GM23248 (cell line): ENCODE results near the gene NHSL2.

Experiments used
- EZH2 ChIP-seq: fragments of 200-600 bp; sonication (generic); IDR thresholded peaks from 2 replicates; pipeline ENCODE4 v1.6.1; 2018; ENCODE audit warnings: antibody characterized with exemption, mild to moderate bottlenecking; ENCODE audit not compliant: insufficient read depth, poor library complexity, severe bottlenecking
- EZH2phosphoT487 ChIP-seq: fragments of 200-600 bp; sonication (generic); IDR thresholded peaks from 2 replicates; pipeline ENCODE4 v1.6.1; 2018; ENCODE audit warnings: antibody characterized with exemption, moderate library complexity, mild to moderate bottlenecking, low read depth; ENCODE audit not compliant: insufficient read depth

DNA sequence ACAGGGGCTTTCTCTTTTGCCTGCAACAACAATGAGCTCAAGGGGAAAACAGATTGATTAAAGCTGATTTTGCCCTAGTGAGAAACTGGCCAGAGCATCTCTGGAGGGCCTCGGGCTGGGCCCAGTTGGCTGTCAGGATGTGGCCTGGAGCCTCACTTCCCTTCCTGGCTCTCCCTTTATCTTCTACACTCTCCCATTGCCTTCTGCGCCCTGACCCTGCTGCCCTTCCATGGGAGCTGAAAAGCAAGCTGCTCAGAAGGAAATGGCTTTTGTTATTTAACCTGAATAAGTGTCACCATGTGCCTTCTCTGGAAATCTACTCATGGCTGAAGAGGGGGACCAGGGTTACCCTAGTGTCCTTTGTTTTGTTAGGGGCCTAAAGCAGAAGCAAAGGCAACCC lies 43.8 kb downstream of the NHSL2 start:
- TF ChIP-seq EZH2phosphoT487, result no peak
- TF ChIP-seq EZH2, result no peak
